ENCODE data around the gene FLRT2.

- TF ChIP-seq, protein P1, sequence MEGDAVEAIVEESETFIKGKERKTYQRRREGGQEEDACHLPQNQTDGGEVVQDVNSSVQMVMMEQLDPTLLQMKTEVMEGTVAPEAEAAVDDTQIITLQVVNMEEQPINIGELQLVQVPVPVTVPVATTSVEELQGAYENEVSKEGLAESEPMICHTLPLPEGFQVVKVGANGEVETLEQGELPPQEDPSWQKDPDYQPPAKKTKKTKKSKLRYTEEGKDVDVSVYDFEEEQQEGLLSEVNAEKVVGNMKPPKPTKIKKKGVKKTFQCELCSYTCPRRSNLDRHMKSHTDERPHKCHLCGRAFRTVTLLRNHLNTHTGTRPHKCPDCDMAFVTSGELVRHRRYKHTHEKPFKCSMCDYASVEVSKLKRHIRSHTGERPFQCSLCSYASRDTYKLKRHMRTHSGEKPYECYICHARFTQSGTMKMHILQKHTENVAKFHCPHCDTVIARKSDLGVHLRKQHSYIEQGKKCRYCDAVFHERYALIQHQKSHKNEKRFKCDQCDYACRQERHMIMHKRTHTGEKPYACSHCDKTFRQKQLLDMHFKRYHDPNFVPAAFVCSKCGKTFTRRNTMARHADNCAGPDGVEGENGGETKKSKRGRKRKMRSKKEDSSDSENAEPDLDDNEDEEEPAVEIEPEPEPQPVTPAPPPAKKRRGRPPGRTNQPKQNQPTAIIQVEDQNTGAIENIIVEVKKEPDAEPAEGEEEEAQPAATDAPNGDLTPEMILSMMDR (IDR thresholded peaks at IDR 0.05 in 2 of 3, conservative IDR thresholded peaks at IDR 0.05 in 1 of 3; ENCODE audit: borderline replicate concordance in 1 of 3, insufficient read depth in 1 of 3, low read depth in 2 of 3, low read length in 2 of 3): no peak
- TF ChIP-seq SP1 (IDR thresholded peaks at IDR 0.05; ENCODE audit: low read depth) (no peak), REST (IDR thresholded peaks at IDR 0.05; ENCODE audit: low read depth) (no peak), MAX (IDR thresholded peaks at IDR 0.05) (no peak), ATF3 (IDR thresholded peaks at IDR 0.05) (no peak), SIN3A (IDR thresholded peaks at IDR 0.05; ENCODE audit: low read depth) (no peak), POLR2A (IDR thresholded peaks at IDR 0.05; ENCODE audit: borderline replicate concordance, extremely low read depth, insufficient read depth, insufficient read length) (no peak)
Measured at GRCh38 chr14:85528897-85529631, 880 bp upstream of the FLRT2 start.

Measured in HCT116 (cell line).